CD4-positive, alpha-beta T cell treated with Interferon alpha-2 for 1 hour (primary cell): ENCODE data around the gene ANTXR1.

Experiments
- DNase-seq, 2 donors: peaks; one replicate each; pipeline ENCODE4 v3.0.0-alpha.2; 2020 to 2022

ANTXR1 gene

DNA sequence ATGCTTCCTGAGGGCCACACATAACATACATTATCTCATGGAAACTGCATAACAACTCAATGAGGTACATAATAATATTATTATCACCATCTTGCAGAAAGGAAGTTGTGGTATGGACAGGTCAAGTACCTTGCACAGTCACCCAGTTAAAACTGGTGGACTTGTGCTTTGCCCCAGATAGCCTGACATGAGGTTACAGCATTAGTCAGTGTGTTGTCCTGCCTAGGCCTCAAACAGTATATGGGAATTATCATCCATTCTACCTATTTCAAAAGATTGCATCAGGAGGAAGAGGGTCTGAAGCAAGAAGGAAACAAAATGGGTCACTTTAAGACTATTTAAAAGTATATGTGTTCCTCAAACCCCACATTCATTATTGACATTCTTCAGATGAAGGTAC lies 5.4 kb upstream of the ANTXR1 start:
- DNase-seq, result no peak

- no peak for DNase-seq
These were observed 2.4 kb upstream of the ANTXR1 start for GRCh38 chr2:69010437-69011194.

GRCh38 chr2:69011611-69012157 lies 1.3 kb upstream of the ANTXR1 start:
- DNase-seq, result no peak

GRCh38 chr2:69012310-69013141 lies 453 bp upstream of the ANTXR1 start:
- DNase-seq, result peak; percentile 33 to 46

DNA sequence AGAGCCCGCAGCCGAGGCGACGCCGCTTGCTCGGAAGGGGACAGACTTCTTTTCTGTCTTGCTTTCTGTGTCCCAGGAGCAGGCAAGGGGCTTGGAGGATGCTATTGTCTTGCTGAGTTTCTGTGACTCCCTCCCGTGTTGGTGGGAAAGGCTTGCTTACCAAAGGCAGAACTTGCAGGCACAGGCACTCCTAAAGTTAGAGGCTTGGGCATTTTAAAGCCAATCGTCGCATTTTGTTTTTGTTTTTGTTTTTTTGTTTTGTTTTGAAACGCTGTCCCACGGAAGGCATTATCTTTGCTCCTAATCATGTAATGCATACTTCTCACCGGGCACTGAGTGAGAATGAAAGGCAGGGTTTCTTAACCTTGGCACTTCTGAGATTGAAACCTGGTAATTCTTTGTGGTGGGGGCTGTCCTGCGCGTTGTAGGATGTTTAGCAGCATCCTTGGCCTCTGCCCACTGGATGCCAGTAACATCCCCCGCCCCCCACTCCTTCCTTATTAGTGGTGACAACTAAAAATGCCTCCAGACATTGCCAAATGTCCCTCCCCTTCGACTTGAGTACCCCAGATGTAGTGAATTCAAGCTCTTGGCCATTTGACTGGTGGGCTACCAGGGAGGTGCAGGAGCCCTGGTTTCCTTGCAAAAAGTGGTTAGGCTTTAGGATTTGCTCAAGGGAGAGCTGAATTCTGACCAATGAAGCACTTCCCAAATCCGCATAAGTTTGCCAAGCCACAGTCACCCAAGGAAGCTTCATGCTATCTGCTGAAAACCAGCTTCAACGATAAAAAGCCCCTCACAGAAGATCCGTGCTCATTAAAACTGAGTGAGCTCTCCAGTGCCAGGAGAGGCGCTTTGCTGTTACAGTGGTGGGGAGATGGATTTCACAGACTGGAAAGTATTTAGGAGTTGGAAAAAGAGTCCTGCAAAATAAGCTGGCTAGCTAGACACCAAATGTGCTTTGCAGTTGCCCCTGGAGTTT lies 1.2 kb downstream of the ANTXR1 start:
- no peak for DNase-seq

DNA sequence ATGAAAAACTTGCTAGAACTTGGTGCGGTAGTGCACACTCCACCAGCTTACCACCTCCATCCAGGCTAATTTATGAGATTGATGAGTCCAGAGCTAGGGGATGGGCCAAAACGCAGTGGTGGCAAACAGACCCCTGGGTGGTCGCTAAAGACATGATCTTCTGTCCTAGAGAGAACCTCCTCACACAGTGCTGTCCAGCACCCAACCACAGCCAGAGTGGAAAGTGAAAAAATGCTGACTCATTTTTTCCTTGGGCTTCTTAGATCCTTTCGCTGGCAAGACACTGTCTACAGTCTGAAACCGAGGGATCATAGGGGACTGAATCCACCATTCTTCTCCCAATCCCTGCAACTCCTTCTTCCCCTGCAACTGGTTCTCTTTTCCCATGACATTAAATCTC lies 4.1 kb downstream of the ANTXR1 start:
- no peak for DNase-seq

GRCh38 chr2:69017835-69018234 lies 4.9 kb downstream of the ANTXR1 start:
- DNase-seq, result no peak

DNA sequence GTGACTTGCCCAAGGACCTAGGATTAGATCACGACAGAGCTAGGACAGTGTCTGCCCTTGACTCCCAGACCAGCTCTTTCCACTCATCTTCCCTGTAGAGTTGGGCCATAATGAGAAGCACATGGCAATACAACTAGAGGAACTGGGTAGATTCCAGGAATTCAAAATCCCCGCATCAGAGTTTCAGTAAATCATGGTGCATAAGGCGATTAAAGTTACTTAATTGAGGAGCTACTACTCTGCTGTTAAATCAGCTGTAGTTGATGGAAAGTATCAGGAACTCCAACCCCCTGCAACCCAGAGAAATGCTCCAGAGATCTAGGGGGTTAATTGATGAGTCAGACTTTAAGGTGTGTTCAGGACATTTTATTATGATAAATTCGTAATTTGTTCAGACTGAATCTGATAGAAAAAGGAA lies 5.7 kb downstream of the ANTXR1 start:
- DNase-seq, result no peak

DNA sequence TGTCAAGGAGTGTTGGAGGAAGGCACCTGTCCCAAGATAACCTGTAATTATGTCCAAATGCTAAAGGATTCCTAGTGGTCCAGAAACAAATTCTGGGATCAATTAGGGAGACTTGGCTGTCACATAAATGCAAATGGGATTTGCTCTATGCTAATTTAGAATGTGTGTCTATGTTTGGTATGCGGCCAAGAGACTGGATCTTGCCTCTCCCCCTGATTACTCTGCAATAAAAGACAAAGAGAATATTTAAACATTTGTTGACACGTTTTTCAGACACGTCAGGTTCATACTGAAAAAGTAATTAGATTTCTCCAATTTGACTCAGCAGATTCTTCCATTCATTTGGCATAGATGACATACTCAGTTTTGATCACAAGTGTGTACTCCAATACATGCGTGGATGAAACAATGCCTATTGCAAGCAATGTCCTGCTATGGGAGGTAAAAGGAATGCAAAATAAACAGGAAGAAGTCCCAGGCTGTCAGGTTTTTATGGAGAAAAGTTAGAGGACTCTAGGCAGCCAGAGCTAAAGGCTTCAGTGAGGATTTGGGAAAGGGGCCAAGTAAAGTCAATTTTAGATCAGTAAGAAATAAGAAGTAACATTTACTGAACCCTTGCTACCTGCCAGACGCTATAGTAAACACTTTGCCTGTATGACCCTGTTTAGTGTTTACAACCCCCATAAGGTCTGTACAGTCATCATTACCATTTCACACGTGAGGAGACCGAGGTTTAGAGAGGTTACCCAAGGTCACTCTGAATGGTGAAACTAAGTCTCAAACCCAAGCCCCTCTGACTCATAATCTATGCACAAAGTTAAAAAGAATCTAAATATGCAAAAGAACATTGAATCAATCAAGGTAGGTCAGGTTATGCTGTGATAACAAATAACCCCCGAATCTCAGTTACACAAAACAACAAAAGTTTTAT lies 7.8 kb downstream of the ANTXR1 start:
- DNase-seq, result no peak

- no peak for DNase-seq
These were observed 8.7 kb downstream of the ANTXR1 start for GRCh38 chr2:69021727-69022126.

GRCh38 chr2:69022548-69022947 lies 9.6 kb downstream of the ANTXR1 start:
- no peak for DNase-seq

DNA sequence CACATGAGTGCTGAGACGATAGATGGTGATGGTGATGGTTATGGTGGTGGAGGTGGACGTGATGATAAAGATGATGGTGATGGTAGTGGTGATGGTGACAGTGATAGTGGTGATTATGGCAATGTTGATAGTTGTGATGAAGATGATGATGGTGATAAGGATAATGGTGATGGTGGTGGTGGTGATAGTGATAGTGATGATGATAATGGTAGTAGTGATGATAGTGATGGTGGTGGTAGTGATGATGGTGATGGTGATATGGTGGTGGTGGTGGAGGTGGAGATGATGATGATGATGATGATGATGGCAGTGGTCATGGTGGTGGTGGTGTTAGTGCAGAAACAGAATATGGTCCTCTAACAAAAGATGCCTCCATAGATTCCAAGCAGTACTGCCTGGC lies 10.3 kb downstream of the ANTXR1 start:
- no peak for DNase-seq

GRCh38 chr2:69026026-69026425 lies 13.0 kb downstream of the ANTXR1 start:
- DNase-seq, result peak; percentile 21 to 25

DNA sequence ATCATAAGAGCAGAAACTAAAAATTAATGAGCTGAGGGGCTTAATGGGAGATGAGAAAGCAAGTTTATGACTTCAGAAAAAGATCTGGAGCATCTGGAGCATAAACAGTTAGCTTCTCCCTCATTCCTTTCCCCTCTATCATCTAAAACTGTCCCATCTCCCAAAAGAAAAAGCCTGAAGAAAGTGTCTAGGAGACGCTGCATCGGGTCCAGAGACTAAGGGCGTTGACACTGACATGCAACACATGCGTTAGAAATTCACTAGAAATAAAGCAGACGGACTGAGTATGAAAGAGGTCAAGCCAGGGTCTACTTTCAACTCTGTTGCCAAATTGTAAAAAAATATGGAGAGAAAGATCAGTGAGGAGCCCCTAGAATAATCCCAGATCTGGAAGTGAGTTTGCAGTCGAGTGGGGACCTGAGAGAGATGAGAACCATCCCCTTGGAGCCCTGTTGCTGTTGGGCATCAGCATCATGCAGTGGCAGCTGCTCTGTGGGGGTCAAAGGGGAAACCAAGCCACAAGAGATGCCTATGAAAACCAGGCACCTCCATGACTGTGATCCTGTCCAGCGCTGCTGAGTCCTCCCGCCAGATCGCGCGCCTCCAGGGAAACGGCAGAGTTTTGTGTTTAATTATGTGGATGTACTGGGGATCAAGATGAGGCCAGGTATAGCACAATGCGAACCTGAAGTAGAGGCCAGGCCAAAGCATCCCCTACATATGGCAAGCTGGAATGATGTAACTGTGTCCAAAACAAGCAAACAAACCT lies 13.9 kb downstream of the ANTXR1 start:
- DNase-seq, result no peak

DNA sequence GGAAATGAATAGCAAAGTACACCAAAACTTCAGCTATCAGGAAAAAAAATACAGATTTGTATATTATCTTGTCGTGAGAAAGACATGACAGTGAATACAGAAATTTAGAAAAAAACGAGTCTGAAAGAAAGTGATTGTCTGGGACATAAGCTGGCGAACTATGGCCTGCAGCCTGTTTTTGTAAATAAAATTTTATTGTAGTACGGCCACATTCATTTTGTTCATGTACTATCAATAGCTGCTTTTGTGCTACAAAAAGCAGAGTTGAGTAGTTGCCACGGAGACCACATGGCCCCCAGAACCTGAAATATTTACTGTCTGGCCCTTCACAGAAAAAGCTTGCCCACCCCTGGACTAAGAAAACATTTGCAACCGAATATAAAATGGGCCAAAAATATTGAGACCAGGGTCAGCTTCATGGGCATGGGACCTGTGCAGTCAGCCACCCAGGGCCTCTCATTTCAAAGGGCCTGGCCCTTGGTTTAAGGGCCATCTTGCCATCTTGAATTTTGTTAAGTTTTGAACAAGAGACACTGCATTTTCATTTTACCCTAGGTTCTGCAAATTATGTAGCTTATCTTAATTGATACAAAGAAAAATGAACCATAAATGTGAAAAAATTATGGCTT lies 17.9 kb downstream of the ANTXR1 start:
- no peak for DNase-seq

GRCh38 chr2:69031466-69031865 lies 18.5 kb downstream of the ANTXR1 start:
- no peak for DNase-seq

GRCh38 chr2:69032336-69032735 lies 19.4 kb downstream of the ANTXR1 start:
- no peak for DNase-seq

- no peak for DNase-seq
These were observed 20.6 kb downstream of the ANTXR1 start for GRCh38 chr2:69033461-69034095.

GRCh38 chr2:69034122-69034521 lies 21.1 kb downstream of the ANTXR1 start:
- no peak for DNase-seq

GRCh38 chr2:69034845-69035244 lies 21.9 kb downstream of the ANTXR1 start:
- no peak for DNase-seq
